ENCODE results near the gene RFTN2.

The RFTN2 gene

GRCh38 chr2:197548582-197548981 lies 126.8 kb downstream of the RFTN2 start:
- no peak overlapping the region for H3K27ac ChIP-seq (replicated peaks)
- no peaks in the 10 kb centered on the region for H3K27me3 ChIP-seq (ENCODE audit: insufficient read depth, poor library complexity, severe bottlenecking)
- TF ChIP-seq REST (IDR thresholded peaks at IDR 0.05; ENCODE audit: insufficient replicate concordance, low read depth) (no peak), CTCF (IDR thresholded peaks at IDR 0.05; ENCODE audit: insufficient read depth, low read length) (no peak), GABPA (IDR thresholded peaks at IDR 0.05; ENCODE audit: low read depth) (no peak), SPI1 (IDR thresholded peaks at IDR 0.05; ENCODE audit: borderline replicate concordance, low read depth) (no peak), POLR2AphosphoS5 (IDR thresholded peaks at IDR 0.05; ENCODE audit: low read depth) (no peak)
- no peak overlapping the region for H3K4me3 ChIP-seq (replicated peaks; ENCODE audit: insufficient read depth, low read length)
- DNase-seq (ENCODE audit: low read depth in 1 of 2, low spot score in 1 of 2) = no peak

GRCh38 chr2:197547163-197547900 lies 128.1 kb downstream of the RFTN2 start:
- no peaks in the 10 kb centered on the region for H3K27me3 ChIP-seq (ENCODE audit: insufficient read depth, poor library complexity, severe bottlenecking)
- H3K27ac ChIP-seq (replicated peaks) = no peak overlapping the region
- TF ChIP-seq POLR2AphosphoS5 (IDR thresholded peaks at IDR 0.05; ENCODE audit: low read depth) = no peak
- no peak for TF ChIP-seq SPI1 (IDR thresholded peaks at IDR 0.05; ENCODE audit: borderline replicate concordance, low read depth)
- TF ChIP-seq REST (IDR thresholded peaks at IDR 0.05; ENCODE audit: insufficient replicate concordance, low read depth) = no peak
- H3K4me3 ChIP-seq (replicated peaks; ENCODE audit: insufficient read depth, low read length) = no peak overlapping the region
- no peak for DNase-seq (ENCODE audit: low read depth in 1 of 2, low spot score in 1 of 2)

GRCh38 chr2:197543206-197543605 lies 132.2 kb downstream of the RFTN2 start:
- TF ChIP-seq CTCF (IDR thresholded peaks at IDR 0.05; ENCODE audit: insufficient read depth, low read length) = no peak
- no peak for TF ChIP-seq REST (IDR thresholded peaks at IDR 0.05; ENCODE audit: insufficient replicate concordance, low read depth)
- no peak for TF ChIP-seq GABPA (IDR thresholded peaks at IDR 0.05; ENCODE audit: low read depth)
- TF ChIP-seq POLR2AphosphoS5 (IDR thresholded peaks at IDR 0.05; ENCODE audit: low read depth) = no peak
- no peak for TF ChIP-seq SPI1 (IDR thresholded peaks at IDR 0.05; ENCODE audit: borderline replicate concordance, low read depth)
- no peak overlapping the region for H3K4me3 ChIP-seq (replicated peaks; ENCODE audit: insufficient read depth, low read length)
- no peaks in the 10 kb centered on the region for H3K27me3 ChIP-seq (ENCODE audit: insufficient read depth, poor library complexity, severe bottlenecking)
- no peak overlapping the region for H3K27ac ChIP-seq (replicated peaks)
- no peak for DNase-seq (ENCODE audit: low read depth in 1 of 2, low spot score in 1 of 2)
